Islet of Langerhans (tissue), 1 donor: ENCODE measurements around the gene DGCR8.
"Not testable (repeated sequence)": the region's sequence is repeated elsewhere in the genome, so short reads cannot be mapped to it uniquely, and the experiment has no call there.

Source experiments
- FAIRE-seq: peaks from one replicate; lab custom pipeline; 2011; peaks lifted over from hg19 to GRCh38; lab: Jason Lieb, UNC

The DGCR8 gene

DNA sequence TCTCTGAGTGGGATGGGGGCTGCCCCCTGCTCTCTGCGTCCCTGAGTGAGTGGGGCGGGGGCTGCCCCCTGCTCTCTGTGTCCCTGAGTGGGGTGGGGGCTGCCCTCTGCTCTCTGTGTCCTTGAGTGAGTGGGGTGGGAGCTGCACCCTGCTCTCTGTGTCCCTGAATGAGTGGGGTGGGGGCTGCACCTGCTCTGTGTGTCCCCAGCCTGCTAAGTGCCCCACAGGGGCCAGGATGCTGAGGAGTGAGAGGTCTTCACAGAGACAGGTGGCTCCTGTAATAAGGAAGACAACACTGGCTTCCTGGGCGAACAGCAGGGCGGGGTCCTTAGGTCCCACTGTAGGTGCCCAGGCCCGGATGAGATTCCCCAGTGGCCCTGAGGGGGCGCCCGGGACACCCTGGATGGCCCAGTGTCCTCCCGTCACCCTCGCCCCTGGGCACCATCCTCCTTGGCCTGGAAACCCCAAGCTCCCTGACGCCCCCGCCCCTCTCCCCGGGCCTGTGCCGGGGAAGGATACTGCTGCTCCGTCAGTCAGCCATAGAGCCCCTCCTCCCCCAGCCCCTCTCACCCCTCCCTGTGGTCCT, 74.7 kb downstream of the DGCR8 start:
- no peak for FAIRE-seq

DNA sequence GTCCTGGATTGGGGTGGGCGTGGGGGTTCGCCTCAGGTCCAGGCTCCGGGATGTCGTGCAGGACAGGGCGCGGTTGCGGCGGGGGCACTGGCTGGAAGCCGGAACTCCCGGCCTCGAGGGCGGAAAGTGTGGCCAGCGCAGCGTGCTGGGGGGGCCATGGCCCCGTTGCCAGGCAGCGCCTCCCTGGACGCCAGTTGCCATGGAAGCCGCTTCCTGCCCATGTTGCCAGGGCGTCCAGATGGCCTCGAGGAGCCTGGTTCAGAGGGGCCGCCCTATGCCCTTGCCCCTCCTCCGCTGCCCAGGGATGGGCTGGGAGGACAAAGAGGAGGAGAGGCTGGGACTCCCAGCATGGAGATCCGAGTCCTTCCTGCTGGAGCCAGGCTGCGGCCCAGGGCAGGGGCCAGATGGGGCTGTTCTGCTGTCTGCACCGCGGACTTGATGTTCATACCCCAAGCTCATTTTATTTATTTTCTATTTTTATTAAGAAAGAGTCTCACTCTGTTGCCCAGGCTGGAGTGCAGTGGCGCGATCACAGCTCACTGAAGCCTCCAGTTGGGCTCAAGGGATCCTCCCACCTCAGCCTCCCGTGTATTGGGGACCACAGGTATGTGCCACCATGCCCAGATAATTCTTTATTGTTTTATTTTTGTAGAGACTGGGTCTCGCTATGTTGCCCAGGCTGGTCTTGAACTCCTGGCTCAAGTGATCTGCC, 75.4 kb downstream of the DGCR8 start:
- no peak for FAIRE-seq

DNA sequence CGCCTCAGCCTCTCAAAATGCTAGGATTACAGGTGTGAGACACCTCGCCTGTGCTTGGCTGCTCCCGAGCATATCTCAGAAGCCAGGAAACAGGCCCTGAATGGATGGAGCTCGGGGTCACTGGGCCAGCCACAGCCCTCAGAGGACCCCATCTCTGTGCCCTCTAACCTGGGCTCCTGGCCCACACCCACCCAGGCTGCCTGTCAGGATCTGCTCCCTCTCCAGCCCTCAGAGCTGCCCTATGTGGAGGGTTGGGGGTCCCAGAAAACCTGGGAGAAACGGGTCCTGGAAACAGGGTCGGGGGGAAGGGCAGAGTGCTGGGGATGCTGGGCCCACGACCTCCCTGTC, 76.0 kb downstream of the DGCR8 start:
- FAIRE-seq = no peak

DNA sequence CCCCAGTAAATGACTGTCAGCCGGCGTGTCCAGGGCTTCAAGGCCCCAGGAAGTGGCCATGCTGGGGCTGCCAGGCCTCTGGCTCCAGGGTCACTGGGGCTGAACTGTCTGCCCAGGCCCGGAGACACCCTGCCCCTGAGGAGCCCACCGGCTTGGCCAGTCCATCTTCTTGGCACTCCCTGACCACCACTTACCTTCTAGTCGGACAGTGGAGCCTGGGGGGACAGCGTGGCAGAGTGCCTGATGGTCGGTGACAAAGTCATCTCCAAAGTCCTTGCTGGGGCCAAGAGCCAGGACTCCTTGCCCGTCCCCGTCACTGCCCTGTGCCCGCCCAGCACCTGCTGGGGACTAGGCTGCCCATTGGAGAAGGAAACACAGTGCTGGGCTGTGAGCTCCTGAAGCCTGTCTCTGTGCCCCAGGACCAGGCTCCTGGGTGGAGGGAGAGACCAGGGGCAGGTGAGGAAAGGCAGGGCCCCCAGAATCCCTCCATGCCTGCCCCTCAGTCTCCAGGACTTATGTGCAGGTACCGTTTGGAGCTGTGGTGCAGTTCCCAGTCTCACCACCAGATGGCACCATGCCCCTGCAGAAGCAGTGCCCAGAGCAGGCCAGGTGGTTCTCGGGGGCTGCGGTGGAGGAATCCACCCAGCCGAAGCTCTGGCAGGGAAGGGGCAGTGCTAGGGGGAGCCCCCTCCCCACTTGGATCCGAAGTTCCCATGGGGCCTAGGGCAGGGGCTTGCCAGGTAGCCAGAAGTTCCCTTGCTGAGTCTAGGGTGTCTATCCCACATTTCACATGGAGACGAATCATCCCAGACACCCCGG, 76.8 kb downstream of the DGCR8 start:
- no peak for FAIRE-seq

DNA sequence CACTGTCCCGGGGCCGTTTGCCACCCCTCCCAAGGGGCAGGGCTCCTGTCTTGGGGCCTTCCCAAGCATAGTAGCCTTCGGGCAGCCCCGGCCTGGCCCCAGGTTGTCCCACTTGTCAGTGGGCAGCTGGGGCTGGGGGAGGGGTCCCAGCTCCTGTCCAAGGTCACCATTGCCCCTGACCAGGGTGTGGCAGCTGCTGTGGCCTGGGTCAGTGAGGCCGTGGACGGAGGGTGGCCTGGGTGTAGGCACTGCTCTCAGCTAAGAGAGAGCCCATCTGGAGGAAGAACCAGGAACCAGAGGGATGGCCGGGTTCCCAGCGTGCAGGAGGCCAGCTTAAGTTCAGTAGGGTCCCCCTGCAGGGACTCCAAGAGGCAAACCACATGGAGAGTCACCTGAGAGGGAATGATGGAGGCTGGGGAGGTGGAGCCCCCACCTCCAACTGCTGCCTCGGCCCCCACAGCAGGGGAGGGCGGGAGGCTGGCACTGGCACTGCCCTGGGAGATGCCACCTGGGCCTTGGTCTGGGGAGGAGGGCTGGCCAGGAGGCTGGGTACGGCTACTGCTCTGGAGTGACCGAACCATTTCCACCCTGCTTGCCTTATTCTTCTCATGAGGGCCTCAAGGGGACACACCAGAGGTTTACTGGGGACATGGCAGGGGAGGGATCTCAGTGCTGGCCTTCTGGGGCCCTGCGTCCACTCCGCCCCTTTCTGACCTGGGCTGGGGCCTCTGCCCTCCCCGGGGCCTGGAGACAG, 77.6 kb downstream of the DGCR8 start:
- no peak for FAIRE-seq

DNA sequence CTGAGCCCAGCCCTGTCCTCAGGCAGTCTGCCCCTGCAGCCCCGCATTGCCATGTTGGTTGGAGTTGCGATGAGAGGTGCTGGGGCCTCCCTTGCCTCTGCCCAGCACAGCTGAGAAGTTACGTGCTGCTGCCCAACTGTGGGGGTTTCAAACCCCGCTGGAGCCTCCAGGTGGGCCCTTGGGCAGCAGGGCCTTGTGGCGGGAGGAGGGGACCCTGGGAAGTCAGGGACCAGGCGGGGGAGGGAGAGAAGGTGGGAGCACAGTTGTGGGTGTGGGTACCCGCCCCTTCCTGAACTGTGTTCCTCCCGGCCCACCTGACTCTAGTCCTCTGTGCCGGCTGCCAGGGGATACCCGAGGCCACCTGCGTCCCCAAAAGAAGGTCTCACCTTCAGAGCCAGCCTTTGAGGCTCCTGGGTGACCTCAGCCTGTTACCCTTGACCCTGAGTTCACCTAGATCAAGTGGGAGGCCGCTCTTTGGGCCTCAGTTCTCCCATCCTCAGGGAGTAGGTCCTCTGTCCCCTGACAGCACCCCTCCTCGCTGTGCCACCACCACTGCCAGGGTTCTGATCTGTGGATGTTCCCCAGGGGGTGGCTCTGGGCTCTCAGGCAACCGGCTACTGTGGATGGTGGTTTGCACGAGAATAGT, 78.5 kb downstream of the DGCR8 start:
- no peak for FAIRE-seq

GRCh38 chr22:20159076-20159475, 79.0 kb downstream of the DGCR8 start:
- no peak for FAIRE-seq

DNA sequence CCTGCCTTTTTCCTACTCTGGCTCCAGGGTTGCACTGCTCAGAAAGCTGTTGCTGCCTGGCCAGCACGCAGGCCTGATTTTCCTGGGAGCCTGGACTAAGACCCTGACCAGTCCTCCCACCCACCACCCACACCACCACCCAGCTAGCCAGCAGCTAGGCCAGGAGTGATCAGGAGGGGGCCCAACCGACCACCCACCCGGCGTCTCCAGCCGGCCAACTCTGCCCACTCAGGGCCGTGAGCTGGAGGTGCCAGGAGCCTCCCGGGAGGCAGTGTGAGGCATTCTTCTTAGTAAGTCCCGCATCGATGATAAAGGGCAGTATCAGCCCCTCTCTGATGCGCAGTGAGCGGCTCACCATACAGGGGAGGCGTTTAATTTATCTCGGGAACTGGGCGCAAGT, 79.5 kb downstream of the DGCR8 start:
- FAIRE-seq = not testable (repeated sequence)

DNA sequence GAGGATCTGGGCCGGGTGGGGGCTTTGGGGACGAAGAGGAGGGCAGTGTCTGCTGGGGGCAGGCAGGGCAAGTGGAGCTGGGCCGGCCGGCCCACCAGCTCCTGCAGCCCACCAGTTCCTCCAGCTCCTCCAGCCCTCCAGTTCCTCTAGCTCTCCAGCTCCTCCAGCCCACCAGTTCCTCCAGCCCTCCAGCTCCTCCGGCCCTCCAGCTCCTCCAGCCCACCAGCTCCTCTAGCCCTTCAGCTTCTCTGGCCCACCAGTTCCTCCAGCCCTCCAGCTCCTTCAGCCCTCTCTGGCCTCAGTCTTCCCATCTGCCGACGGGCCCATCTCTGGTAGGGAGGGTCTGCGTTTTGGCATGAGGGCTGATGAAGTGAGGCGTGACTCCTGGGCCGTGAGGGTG, 80.0 kb downstream of the DGCR8 start:
- FAIRE-seq = no peak
